Left lung (tissue), 10 donors: Measurements from ENCODE around the gene CDK8. TPM values are rescaled to one million over a fixed set of nuclear protein-coding genes. Genes with fewer than 3 reads are reported as not detected.

Experiments
- ATAC-seq: fragments of 200-7000 bp; cut with Tn5 transposase; one replicate; pipeline ENCODE4 v1.9.1; 2020; ENCODE audit warnings: moderate library complexity
- DNase-seq, 4 donors: peaks; one replicate each; pipeline ENCODE4 v3.0.0-alpha.2; 2013 to 2020
- H3K27ac ChIP-seq, 2 donors: fragments of 200-600 bp; sonication (generic) in 1 of 2; one replicate each; pipeline versions ENCODE4 v1.5.0 to v1.8.0; 2020 to 2021
- H3K27me3 ChIP-seq, 2 donors: fragments of 200-600 bp; sonication (generic) in 1 of 2; one replicate each; pipeline versions ENCODE4 v1.5.0 to v1.8.0; 2020 to 2021
- H3K36me3 ChIP-seq, 2 donors: fragments of 200-600 bp; sonication (generic) in 1 of 2; one replicate each; pipeline versions ENCODE4 v1.5.0 to v1.8.0; 2020 to 2021
- H3K4me1 ChIP-seq, 2 donors: fragments of 200-600 bp; one replicate each; pipeline ENCODE4 v1.8.0; 2021
- H3K4me3 ChIP-seq, 2 donors: fragments of 200-600 bp; sonication (generic) in 1 of 2; one replicate each; pipeline versions ENCODE4 v1.5.0 to v1.8.0; 2020 to 2021; ENCODE audit warnings: mild to moderate bottlenecking in 1 of 2
- H3K9me3 ChIP-seq, 2 donors: fragments of 200-600 bp; sonication (generic) in 1 of 2; one replicate each; pipeline versions ENCODE4 v1.5.0 to v1.8.0; 2020 to 2021
- intact Hi-C, 2 donors: fragments of 100-400 bp; cut with DNase I; formaldehyde crosslinking; loops; one replicate each; pipeline versions ENCODE4 v1.11.2 to v1.14.2; 2022
- polyA plus RNA-seq, 6 donors: library from polyadenylated mRNA; unstranded; fragments of 120-200 nt; gene quantifications; one replicate each; pipeline ENCODE4 v1.2.1, GENCODE V29; 2013; ENCODE audit not compliant: insufficient read length in 6 of 6
- total RNA-seq, 2 donors: library from RNA; stranded (reverse); fragmentation: NEBNext Ultra II Directional; extraction: Animal tissue kit (Norgen Biotek cat#: 25700); gene quantifications; one replicate each; pipeline ENCODE4 v1.2.1, GENCODE V29; 2021
- TF ChIP-seq, protein P1 (sequence below), 2 donors: fragments of 200-600 bp; sonication (generic) in 1 of 2; IDR thresholded peaks; one replicate each; pipeline versions ENCODE4 v1.5.0 to v1.8.0; 2021; ENCODE audit warnings: antibody characterized with exemption in 2 of 2
- donor health status: DM: no; HTN: yes; CAD: no.
- donor health status: DM: no; HTN: no; CAD: no.

The CDK8 gene
- total and polyA plus RNA-seq, 8 donors = 10.1 to 21.7 (median 18.9) TPM

DNA sequence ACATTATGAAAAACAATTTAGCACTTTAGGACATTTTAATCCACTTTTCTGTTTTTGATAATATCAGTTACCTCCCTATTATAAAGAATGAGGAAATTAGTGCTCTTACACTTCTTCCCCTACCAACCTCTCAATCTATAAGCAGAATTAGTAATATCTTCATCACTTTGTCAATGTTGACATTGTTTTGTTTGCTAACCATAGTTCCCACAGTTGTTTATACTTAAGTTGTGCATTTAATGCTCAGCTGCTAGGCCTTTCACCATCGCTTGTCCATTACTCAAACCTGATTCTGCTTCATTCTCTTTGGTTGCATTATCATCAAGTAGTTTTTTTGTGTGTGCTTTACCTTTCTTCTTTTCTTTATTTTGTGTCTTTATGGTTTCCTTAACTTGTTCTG is 132.1 kb downstream of the CDK8 start:
- intact Hi-C loops = no loop called here
- H3K36me3 ChIP-seq = peaks cover 0 to 24% of the 10 kb centered on the region in 2 donors
- TF ChIP-seq, protein P1, sequence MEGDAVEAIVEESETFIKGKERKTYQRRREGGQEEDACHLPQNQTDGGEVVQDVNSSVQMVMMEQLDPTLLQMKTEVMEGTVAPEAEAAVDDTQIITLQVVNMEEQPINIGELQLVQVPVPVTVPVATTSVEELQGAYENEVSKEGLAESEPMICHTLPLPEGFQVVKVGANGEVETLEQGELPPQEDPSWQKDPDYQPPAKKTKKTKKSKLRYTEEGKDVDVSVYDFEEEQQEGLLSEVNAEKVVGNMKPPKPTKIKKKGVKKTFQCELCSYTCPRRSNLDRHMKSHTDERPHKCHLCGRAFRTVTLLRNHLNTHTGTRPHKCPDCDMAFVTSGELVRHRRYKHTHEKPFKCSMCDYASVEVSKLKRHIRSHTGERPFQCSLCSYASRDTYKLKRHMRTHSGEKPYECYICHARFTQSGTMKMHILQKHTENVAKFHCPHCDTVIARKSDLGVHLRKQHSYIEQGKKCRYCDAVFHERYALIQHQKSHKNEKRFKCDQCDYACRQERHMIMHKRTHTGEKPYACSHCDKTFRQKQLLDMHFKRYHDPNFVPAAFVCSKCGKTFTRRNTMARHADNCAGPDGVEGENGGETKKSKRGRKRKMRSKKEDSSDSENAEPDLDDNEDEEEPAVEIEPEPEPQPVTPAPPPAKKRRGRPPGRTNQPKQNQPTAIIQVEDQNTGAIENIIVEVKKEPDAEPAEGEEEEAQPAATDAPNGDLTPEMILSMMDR (IDR thresholded peaks at IDR 0.05) = no peak
- H3K27me3 ChIP-seq = no peaks in the 10 kb centered on the region
- ATAC-seq (no peak), DNase-seq (no peak)
- no peaks in the 10 kb centered on the region for H3K4me1 ChIP-seq
- no peak overlapping the region for H3K4me3 ChIP-seq
- no peaks in the 10 kb centered on the region for H3K9me3 ChIP-seq
- no peak overlapping the region for H3K27ac ChIP-seq

DNA sequence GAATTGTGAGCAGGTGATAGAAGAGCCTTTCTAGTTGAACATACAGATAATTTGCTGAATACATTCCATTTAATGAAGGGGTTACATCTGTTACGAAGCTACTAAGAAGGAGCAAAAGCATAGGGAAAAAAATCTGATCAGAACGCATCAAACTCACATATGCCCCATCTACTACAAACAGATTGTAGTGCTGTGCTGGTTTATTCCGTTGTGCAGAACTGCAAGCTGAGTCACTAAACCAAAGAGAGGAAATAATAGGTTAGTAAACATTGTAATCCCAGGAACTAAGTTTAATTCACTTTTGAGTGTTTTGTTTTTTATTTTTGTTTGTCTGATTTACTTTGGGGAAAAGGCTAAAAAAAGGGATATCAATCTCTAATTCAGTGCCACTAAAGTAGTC is 136.3 kb downstream of the CDK8 start:
- Histone ChIP-seq H3K27me3 (no peaks in the 10 kb centered on the region), H3K4me1 (no peaks in the 10 kb centered on the region), H3K36me3 (peaks cover 0 to 24% of the 10 kb centered on the region in 2 donors), H3K9me3 (no peaks in the 10 kb centered on the region), H3K27ac (no peak overlapping the region), H3K4me3 (no peak overlapping the region)
- DNase-seq (no peak), ATAC-seq (no peak)
- intact Hi-C loops = no loop called here
- TF ChIP-seq, protein P1 (IDR thresholded peaks at IDR 0.05) = no peak

DNA sequence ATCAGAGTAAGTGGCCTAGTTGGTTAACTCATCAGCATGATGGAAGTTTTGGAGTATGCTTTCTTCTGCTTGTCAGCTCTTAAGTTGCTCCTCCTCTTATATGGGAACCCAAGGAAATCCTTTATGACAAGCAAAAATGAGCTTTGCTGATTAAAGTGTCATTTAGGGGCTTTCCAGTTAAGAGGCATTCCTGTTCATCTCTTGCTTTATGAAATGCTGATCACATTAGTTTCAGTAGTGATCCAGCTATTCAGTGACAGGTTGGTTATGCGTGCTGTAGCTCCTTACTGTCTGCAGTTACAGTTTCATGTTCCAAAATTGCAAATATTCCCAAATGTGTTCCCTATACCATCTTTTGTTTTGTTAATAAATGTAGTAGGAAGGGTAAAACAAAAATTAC is 146.6 kb downstream of the CDK8 start:
- ATAC-seq (no peak), DNase-seq (no peak)
- TF ChIP-seq, protein P1 (IDR thresholded peaks at IDR 0.05) = no peak
- Histone ChIP-seq H3K4me1 (no peaks in the 10 kb centered on the region), H3K36me3 (peaks cover 0 to 44% of the 10 kb centered on the region in 2 donors), H3K9me3 (no peaks in the 10 kb centered on the region), H3K27me3 (no peaks in the 10 kb centered on the region), H3K4me3 (no peak overlapping the region), H3K27ac (no peak overlapping the region)
- intact Hi-C loops = no loop called here

DNA sequence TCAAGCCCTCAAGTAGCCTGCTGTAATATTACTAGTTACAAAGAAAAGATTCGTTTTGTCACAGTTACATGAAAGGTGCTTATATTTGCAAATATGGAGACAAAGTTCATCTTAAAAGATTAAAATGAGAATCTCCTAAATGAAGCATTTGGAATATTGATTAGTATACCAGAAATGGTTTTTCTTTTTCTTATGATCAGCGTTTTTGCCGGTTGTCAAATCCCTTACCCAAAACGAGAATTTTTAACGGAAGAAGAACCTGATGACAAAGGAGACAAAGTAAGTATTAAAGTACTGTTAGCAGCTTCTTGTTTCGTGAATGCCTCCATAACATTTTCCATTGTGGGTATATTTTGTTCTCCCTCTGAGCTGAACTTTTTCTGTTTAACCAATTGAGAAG is 147.1 kb downstream of the CDK8 start:
- no peaks in the 10 kb centered on the region for H3K9me3 ChIP-seq
- no peak for ATAC-seq
- no peaks in the 10 kb centered on the region for H3K4me1 ChIP-seq
- H3K27me3 ChIP-seq = no peaks in the 10 kb centered on the region
- no peak overlapping the region for H3K27ac ChIP-seq
- no peak for DNase-seq
- H3K36me3 ChIP-seq = peaks cover 0 to 46% of the 10 kb centered on the region in 2 donors
- intact Hi-C loops = no loop called here
- no peak overlapping the region for H3K4me3 ChIP-seq
- TF ChIP-seq, protein P1 (IDR thresholded peaks at IDR 0.05) = no peak

DNA sequence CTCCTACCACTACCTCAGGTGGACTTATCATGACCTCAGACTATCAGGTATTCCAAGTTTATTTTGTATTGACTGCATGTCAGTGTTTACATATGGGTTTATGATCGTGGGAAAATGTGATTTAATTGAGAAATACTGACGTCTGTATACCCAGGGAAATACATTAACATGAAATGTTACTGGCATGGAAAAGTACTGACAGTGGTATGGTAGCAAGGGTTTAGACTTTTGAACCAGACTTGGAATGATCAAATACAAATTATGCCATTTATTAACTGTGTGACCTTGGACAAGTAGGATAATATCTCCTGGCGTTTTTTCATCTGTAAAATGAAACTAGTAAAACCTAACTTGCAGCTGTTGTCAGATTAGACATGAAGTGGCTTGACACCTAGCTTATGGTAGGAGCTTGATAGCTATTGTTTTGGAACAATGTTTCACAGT is 147.7 kb downstream of the CDK8 start:
- H3K36me3 ChIP-seq = peaks cover 0 to 49% of the 10 kb centered on the region in 2 donors
- H3K9me3 ChIP-seq = no peaks in the 10 kb centered on the region
- no peak overlapping the region for H3K27ac ChIP-seq
- ATAC-seq (no peak), DNase-seq (no peak)
- no peaks in the 10 kb centered on the region for H3K27me3 ChIP-seq
- H3K4me1 ChIP-seq = no peaks in the 10 kb centered on the region
- intact Hi-C loops = no loop called here
- TF ChIP-seq, protein P1 (IDR thresholded peaks at IDR 0.05) = no peak
- H3K4me3 ChIP-seq = no peak overlapping the region
